Ascending aorta (tissue), 2 donors: ENCODE results near the gene ZBTB7C. TPM values are rescaled to one million over a fixed set of nuclear protein-coding genes. Genes with fewer than 3 reads are reported as not detected.

ENCODE experiments used
- DNase-seq, 2 donors: peaks; one replicate each; pipeline ENCODE4 v3.0.0-alpha.2; 2019; ENCODE audit warnings: low spot score in 2 of 2
- H3K27ac ChIP-seq, 2 donors: fragments of 200-600 bp; sonication (generic); one replicate each; pipeline ENCODE4 v1.5.1; 2016 to 2017; ENCODE audit warnings: mild to moderate bottlenecking in 1 of 2
- H3K27me3 ChIP-seq: fragments of 200-600 bp; sonication (generic); one replicate; pipeline ENCODE4 v1.5.1; 2017
- H3K36me3 ChIP-seq, 2 donors: fragments of 200-600 bp; sonication (generic); one replicate each; pipeline ENCODE4 v1.5.1; 2016
- H3K4me1 ChIP-seq, 2 donors: fragments of 200-600 bp; sonication (generic); one replicate each; pipeline ENCODE4 v1.5.1; 2016 to 2017; ENCODE audit warnings: mild to moderate bottlenecking in 1 of 2
- H3K4me3 ChIP-seq, 2 donors: fragments of 200-600 bp; sonication (generic); one replicate each; pipeline ENCODE4 v1.5.1; 2016 to 2017; ENCODE audit warnings: mild to moderate bottlenecking in 1 of 2
- H3K9me3 ChIP-seq, 2 donors: fragments of 200-600 bp; sonication (generic); one replicate each; pipeline ENCODE4 v1.5.1; 2016
- intact Hi-C: fragments of 100-400 bp; cut with DNase I; formaldehyde crosslinking; loops from one replicate; pipeline ENCODE4 v1.15.1; 2023
- total RNA-seq: library from RNA; depleted of rRNA; stranded (reverse); fragments of >200 nt; gene quantifications from one replicate; pipeline ENCODE4 v1.1.0, GENCODE V29; 2016
- TF ChIP-seq, protein P1 (sequence below), 3 experiments: fragments of 200-600 bp in 2 of 3; fragments of 450-650 bp in 1 of 3; sonication (generic) in 2 of 3; IDR thresholded peaks; one replicate each; pipeline ENCODE4 v1.5.1; 2016 to 2019; ENCODE audit warnings: antibody characterized with exemption in 3 of 3, mild to moderate bottlenecking in 1 of 3, moderate library complexity in 1 of 3

ZBTB7C gene
- total RNA-seq, 1 donor from 2014 or later = 8.1 TPM

DNA sequence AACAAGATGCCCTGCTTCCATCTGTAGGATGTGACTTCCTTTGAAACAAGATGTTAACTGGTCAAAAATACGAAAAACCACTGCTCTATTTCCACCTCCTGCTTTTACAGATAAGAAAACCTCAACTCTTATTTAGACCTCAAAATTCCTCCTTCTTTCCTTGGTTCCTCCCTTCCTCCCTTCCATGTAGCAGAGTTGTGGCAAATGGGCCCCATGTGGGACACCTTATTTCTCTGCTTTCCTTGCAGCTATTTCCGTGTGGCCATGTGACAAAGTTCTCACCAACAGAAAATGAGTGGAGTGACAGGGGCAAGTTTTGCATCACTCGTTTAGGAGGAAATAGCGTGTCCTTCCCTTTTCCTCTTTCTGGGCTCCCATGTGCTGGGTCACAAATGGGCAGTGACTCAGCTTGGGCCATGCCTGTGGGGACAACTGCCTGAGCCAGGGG lies 409.4 kb downstream of the ZBTB7C start:
- TF ChIP-seq, protein P1, sequence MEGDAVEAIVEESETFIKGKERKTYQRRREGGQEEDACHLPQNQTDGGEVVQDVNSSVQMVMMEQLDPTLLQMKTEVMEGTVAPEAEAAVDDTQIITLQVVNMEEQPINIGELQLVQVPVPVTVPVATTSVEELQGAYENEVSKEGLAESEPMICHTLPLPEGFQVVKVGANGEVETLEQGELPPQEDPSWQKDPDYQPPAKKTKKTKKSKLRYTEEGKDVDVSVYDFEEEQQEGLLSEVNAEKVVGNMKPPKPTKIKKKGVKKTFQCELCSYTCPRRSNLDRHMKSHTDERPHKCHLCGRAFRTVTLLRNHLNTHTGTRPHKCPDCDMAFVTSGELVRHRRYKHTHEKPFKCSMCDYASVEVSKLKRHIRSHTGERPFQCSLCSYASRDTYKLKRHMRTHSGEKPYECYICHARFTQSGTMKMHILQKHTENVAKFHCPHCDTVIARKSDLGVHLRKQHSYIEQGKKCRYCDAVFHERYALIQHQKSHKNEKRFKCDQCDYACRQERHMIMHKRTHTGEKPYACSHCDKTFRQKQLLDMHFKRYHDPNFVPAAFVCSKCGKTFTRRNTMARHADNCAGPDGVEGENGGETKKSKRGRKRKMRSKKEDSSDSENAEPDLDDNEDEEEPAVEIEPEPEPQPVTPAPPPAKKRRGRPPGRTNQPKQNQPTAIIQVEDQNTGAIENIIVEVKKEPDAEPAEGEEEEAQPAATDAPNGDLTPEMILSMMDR (IDR thresholded peaks at IDR 0.05) = no peak
- Histone ChIP-seq H3K27ac (no peak overlapping the region), H3K9me3 (peaks cover 0 to 7% of the 10 kb centered on the region in 2 donors), H3K4me1 (peaks cover 0 to 9% of the 10 kb centered on the region in 2 donors), H3K36me3 (no peaks in the 10 kb centered on the region), H3K4me3 (no peak overlapping the region), H3K27me3 (no peaks in the 10 kb centered on the region)
- intact Hi-C loops = loop anchor here (10.0 kb wide), 2 partner anchors 1485 to 1815 kb away; partner anchors contain the start of genes ACAA2 and C18orf32
- DNase-seq = no peak

DNA sequence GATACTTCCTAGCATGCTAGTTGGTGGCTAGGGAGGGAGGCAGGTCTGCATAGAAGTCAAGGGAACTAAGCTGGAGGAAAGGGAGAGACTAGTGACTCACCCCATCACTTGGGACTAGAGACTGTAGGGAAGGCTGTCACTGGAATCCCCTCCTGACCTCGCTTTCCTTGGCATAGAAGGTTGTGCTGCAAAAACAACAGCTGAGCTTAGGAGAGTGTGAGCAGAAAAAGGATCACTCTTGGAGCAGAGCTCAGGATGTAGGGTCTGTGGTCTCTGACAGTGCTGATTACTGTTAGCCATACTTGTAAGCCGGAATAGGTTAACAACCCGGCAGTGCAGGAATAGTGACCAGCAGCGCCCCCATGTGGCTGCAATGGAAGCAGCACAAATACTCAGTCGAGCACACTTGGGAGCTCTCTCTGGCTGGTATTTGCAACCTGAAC lies 411.8 kb downstream of the ZBTB7C start:
- H3K27me3 ChIP-seq = no peaks in the 10 kb centered on the region
- H3K4me1 ChIP-seq = no peaks in the 10 kb centered on the region
- no peak for DNase-seq
- TF ChIP-seq, protein P1 (IDR thresholded peaks at IDR 0.05) = peak in 1 of 3 experiments; percentile 24
- H3K9me3 ChIP-seq = peaks cover 0 to 7% of the 10 kb centered on the region in 2 donors
- intact Hi-C loops = no loop called here
- H3K27ac ChIP-seq = no peak overlapping the region
- no peak overlapping the region for H3K4me3 ChIP-seq
- no peaks in the 10 kb centered on the region for H3K36me3 ChIP-seq

DNA sequence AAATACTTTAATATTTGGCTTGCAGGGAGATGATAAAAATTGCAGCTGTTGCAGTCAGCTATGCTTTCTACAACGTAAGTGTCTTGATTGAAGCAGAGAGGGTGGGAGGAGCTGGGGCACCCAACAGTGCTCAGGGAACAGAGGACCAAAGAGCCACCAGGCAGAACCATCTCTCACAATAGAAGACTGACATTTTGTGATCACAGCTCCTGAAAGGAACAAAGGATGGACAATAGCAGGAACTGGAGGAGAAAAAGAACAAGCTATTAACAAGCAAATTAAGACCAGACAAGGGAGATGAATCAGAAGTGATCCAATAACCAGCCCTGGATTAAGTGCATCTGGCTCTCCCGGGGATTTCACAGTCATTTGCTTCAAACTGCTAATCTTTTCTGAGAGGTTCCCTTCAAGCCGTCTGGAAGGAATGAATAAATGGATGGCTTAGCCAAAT lies 413.1 kb downstream of the ZBTB7C start:
- Histone ChIP-seq H3K9me3 (peaks cover 0 to 7% of the 10 kb centered on the region in 2 donors), H3K27me3 (no peaks in the 10 kb centered on the region), H3K4me1 (no peaks in the 10 kb centered on the region), H3K4me3 (no peak overlapping the region), H3K27ac (no peak overlapping the region), H3K36me3 (no peaks in the 10 kb centered on the region)
- intact Hi-C loops = no loop called here
- no peak for DNase-seq
- TF ChIP-seq, protein P1 (IDR thresholded peaks at IDR 0.05) = no peak

DNA sequence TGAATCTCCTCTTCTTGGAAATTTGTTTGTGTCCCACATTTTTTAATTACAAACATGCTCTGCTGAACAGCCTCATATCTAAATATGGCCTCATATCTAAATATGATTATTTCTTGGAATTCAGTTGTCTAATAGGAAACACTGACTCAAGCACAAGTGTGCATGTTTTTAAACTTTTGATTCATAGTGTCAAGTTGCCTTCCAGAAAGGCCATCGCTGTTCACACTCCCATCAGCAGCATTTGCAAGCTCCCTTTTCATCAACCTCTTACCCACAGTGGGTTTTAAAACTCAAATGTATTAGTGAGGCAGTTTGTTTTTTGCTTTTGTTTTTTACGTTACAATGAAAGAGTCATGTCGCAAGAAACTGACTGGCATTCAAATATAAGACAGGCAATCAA lies 413.5 kb downstream of the ZBTB7C start:
- DNase-seq = no peak
- Histone ChIP-seq H3K27ac (no peak overlapping the region), H3K27me3 (no peaks in the 10 kb centered on the region), H3K36me3 (no peaks in the 10 kb centered on the region), H3K4me3 (no peak overlapping the region), H3K9me3 (peaks cover 0 to 7% of the 10 kb centered on the region in 2 donors), H3K4me1 (no peaks in the 10 kb centered on the region)
- intact Hi-C loops = no loop called here
- TF ChIP-seq, protein P1 (IDR thresholded peaks at IDR 0.05) = no peak

DNA sequence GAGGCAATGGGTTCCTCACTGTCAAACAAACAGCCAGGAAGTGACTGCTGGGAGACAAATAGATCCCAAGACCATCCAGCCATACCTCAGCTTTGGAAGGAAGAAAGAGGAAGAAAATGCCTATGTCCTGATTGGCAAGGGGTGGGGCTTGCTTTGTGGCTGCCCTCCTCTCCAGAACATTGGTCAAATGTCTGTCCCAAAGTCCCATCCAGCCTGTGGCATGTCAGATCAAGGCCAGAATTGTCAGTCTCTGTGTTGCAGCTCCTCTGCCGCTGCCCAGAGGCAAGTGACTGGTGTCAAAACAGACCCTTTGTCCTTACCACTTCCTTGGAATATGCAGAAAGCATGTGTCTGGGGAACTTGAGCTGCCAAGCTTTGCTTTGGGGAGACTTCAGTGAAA lies 415.8 kb downstream of the ZBTB7C start:
- Histone ChIP-seq H3K9me3 (peaks cover 0 to 7% of the 10 kb centered on the region in 2 donors), H3K27ac (no peak overlapping the region), H3K27me3 (no peaks in the 10 kb centered on the region), H3K4me1 (no peaks in the 10 kb centered on the region), H3K36me3 (no peaks in the 10 kb centered on the region), H3K4me3 (no peak overlapping the region)
- intact Hi-C loops = no loop called here
- TF ChIP-seq, protein P1 (IDR thresholded peaks at IDR 0.05) = no peak
- no peak for DNase-seq

DNA sequence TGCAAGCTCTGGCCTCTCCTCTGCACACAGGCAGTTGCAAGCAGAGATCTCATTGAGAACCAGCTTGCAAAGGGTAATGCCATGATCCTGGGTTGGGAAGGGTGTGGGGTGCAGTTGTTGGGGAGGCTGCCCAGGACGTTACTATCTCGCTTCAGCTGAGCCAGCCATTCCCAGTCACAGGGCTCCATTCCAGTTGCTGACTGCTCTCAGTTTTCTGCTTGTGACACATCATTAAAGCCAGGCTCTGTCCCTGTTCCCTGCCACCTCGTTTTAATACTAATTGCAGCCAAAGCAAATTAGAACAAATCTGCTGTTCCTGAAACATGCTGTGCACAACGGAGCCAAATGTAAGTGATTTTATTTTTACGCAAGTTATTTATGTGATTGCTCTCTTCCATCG lies 416.2 kb downstream of the ZBTB7C start:
- TF ChIP-seq, protein P1 (IDR thresholded peaks at IDR 0.05) = no peak
- no peaks in the 10 kb centered on the region for H3K27me3 ChIP-seq
- intact Hi-C loops = no loop called here
- DNase-seq = no peak
- peaks cover 0 to 7% of the 10 kb centered on the region in 2 donors for H3K9me3 ChIP-seq
- no peaks in the 10 kb centered on the region for H3K36me3 ChIP-seq
- H3K4me1 ChIP-seq = no peaks in the 10 kb centered on the region
- H3K4me3 ChIP-seq = no peak overlapping the region
- no peak overlapping the region for H3K27ac ChIP-seq
